Stimulated activated CD8-positive, alpha-beta memory T cell treated with anti-CD3 and anti-CD28 coated beads, Interleukin-7, amount 100 ng/mL, for 48 hours (primary cell): ENCODE data around the gene TSSK6.

Source experiments
- DNase-seq, 2 donors: peaks; one replicate each; pipeline ENCODE4 v3.0.0-alpha.2; 2020; ENCODE audit warnings: low read depth in 1 of 2; ENCODE audit errors: extremely low read depth in 1 of 2

TSSK6 gene

DNA sequence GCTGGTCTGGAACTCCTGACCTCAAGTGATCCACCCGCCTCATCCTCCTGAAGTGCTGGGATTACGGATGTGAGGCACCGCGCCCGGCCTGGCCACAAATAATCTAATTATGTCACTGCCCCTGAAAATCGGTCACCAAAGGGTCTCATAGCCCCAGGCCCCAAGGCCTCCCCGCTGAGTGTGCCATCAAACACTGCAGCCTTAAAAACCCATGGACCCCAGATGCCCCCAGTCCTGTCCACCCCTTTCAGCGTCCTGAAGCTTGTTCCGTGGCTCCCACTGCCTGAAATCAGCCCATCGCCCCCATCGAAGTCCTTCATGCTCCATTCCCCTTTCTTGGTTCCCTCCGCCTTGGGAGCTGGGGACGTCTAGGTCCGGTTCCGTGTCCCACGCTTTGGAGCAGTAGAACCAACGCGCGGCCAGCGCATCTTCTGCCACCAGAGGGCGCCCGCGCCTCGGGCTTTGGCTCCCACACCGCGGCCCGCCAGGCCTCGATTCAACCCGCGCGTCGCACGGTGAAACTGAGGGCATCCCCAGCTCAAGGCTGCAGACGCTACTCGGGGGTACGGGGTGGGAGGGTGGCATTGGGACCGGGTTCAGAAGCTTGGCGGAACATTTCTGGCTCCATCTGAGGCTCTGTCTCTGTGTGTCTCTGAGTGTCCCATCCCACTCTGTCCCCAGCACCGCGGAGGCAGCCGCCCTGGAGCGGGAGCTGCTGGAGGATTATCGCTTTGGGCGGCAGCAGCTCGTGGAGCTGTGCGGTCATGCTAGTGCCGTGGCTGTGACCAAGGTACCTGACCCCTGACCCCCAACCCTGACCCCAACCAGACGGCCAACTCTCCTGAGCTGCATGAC lies 16.8 kb upstream of the TSSK6 start:
- peak; percentile 50 to 62 for DNase-seq

DNA sequence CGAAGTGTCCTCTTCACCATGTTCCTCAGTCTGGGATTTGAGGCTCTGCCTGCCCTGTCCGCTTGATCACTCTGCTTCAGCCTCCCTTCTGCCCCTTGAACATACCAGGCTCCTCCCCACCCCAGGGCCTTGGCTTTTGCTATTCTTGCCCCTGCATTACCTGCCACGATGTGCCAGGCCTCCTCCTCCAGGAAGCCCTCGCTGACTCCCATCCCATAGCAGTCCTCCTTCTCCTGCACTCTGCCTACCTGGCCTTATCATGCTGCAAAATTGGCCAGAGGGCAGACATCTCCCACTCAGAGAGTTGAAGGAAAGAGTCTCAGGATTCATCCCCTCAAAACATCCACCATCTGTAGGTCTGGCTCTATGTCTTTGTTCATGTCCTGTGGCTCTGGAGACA lies 15.5 kb upstream of the TSSK6 start:
- no peak for DNase-seq

GRCh38 chr19:19530423-19530804 lies 15.1 kb upstream of the TSSK6 start:
- no peak for DNase-seq

DNA sequence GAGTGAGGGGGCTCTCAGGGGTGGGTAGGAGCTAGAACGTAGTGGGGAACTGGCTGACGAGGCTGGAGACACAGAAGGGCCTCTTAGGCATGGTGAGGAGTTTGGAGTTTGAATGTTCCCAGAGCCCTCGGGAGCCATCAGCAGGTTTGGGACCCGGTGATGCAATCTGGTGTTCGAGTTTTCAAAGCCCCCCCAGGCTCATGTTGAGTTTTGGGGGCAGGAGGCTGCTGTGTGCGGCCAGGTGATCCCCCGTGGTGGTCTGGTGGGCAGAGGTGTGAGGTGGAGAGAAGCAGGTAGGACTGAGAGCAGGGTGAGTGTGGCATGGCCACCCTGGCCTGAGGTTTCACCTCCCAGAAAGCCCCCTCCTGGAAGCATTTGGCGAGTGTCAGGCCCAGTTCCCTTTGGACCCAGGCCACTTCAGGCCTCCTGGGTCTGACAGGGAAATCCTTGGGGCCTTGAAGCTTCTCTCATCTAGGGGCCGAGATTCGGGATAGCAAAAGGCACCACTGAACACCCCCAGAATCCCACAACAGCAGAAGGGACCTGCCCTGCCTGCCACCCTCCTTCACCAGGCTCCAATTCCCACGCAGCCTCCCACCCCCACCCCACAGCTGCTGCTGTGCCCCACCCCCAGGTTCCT lies 14.6 kb upstream of the TSSK6 start:
- no peak for DNase-seq

DNA sequence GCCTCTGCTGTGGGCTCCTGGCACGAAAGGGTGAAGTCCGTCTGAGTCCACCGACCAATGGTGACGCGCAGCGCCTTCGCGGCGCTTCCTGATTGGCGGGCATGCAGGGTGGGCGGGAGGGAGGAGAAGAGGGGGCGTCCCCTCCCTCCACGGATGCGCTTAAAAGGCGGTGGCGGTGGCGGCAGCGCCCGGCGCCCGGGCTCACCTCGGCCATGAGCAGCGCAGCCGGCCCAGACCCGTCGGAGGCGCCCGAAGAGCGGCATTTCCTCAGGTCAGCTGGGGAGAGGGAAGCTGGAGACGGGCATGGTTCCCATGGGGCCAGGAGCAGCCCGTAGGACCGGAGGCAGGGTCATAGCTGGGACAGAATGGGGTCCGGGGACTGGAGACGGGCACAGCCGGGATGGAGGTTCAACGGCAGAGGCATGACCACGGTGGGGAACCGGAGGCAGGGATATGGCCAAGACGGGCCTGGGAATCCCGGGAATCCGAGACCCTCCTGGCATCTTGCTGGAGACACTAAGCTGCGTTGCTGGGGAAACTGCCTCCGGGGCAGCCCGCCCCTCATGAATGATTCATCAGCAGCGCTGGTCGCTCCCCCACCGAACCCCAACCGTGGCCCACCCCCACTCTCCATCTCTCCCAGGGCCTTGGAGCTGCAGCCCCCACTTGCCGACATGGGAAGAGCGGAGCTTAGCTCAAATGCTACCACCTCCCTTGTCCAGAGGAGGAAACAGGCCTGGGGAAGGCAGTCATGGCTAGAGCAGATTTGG lies 13.6 kb upstream of the TSSK6 start, which contains the start of gene YJEFN3:
Gene YJEFN3 (plus strand): TSS at position 191 of the 770 bp plus-strand sequence. CDS start 22 bp downstream, at position 213.
- no peak for DNase-seq

DNA sequence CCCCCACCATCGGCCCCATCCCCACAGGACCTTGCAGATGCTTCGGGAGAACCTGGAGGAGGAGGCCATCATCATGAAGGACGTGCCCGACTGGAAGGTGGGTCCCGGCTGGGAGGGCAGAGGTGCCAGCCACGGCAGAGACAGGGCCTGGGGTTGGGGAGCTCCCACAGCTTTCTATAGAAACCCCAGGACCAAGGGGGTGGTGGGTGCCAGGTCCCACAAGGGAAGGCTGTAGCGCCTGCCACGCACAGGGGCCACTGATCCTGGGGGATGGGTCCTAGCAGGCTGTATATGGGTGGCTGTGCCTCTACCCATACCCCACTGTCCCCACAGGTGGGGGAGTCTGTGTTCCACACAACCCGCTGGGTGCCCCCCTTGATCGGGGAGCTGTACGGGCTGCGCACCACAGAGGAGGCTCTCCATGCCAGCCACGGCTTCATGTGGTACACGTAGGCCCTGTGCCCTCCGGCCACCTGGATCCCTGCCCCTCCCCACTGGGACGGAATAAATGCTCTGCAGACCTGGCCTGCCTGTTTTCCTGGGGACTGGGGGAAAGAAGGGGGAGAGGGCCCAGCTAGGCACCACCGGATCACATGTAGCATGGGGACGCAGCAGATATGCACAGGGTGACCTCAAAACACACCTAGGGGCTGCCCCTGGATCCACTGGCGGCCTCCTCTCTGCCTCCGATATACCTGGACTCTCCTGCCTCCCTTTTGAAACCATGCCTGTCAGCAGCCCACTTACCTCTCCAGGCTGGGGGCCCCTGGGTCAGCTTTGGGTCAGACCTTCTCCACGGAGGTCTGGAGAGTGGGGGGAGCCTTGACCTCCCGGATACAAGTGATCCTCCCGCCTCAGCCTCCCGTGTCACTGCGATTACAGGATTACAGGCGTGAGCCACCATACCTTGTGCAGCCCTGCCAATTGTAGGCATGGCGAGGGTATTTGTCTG lies 12.6 kb upstream of the TSSK6 start:
- no peak for DNase-seq

DNA sequence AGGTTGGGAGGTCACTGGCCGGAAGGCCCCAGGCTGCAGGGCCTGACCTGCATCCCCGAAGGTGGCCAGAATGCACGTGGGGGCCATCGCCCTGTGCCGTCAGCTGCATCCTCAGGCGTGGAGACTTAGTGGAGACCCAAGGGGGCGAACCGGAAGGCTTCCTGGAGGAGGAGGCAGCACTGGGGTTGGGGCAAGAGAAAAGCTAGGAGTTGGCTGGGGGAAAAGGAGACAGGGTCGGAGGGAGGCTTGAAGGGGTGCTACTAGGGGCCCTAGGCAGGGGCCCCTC lies 12.0 kb upstream of the TSSK6 start:
- DNase-seq: no peak

- no peak for DNase-seq
Measured at GRCh38 chr19:19526581-19527370, 11.4 kb upstream of the TSSK6 start.

GRCh38 chr19:19525611-19526380 lies 10.4 kb upstream of the TSSK6 start:
- no peak for DNase-seq

DNA sequence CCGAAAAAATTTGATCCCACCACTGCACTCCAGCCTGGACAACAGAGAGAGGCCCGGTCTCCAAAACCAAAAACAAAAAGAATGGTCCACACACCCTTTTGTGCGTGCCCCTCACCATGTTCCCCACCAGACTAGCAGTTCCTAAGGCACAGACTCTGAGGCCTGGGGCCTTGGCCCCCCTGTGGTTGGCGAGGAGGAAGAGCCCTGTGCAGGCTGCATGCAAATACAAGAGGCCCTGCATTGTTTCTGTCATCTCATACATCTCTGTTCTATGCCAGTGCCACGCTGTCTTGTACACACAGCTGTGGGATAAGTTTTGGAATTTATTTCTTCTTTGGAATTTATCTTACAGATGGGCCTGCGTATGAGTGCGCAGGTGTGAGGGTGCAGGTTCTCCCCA lies 8.7 kb upstream of the TSSK6 start:
- no peak for DNase-seq

DNA sequence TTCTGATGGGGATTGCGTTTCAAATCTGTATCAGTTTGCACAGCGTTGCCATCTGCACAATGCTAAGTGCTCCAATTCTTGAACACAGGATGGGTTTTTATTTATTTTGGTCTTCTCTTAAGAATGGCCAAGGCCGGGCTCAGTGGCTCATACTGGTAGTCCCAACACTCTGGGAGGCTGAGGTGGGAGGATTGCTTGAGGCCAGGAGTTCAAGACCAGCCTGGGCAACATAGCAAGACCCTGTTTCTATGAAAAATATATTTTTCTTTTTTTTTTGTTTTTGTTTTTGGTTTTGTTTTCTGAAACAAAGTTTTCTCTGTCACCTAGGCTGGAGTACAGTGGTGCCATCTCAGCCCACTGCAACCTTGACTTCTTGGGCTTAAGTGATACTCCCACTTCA lies 7.8 kb upstream of the TSSK6 start:
- DNase-seq: no peak

GRCh38 chr19:19520989-19521388 lies 5.6 kb upstream of the TSSK6 start:
- DNase-seq: no peak

GRCh38 chr19:19517235-19517619 lies 1.9 kb upstream of the TSSK6 start:
- no peak for DNase-seq

- peak; percentile 82 to 87 for DNase-seq
Measured at GRCh38 chr19:19515642-19516519, 533 bp upstream of the TSSK6 start, which contains the start of gene NDUFA13. Gene NDUFA13, plus strand, starts transcription at chr19:19516225. Its CDS starts 14 bp downstream, at chr19:19516239.

GRCh38 chr19:19514215-19514657 lies 1.1 kb downstream of the TSSK6 start:
- DNase-seq: no peak

DNA sequence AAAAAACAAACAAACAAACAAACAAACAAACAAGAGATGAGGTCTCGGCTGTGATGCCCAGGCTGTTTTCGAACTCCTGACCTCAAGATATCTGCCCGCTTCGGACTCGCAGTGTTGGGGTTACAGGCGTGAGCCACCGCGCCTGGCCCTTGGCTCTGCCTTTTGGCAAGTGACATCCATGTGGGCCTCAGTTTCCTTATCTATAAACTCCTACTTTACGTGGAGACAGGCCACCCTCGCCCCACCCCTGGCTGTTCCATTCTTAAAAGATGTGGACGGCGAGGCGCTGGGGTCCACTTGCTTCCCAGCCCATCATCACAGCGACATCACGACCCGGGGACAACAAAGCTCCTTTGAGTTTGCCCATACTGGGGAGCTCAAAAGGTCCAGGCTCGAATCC lies 1.7 kb downstream of the TSSK6 start:
- DNase-seq: no peak

GRCh38 chr19:19510432-19510831 lies 4.9 kb downstream of the TSSK6 start:
- DNase-seq: no peak

- DNase-seq: no peak
Measured at GRCh38 chr19:19508217-19508616, 7.1 kb downstream of the TSSK6 start.
